LHCN-M2 (cell line): ENCODE measurements around the gene ANAPC5. TPM values are rescaled to one million over a fixed set of nuclear protein-coding genes. Genes with fewer than 3 reads are reported as not detected.

ENCODE experiments used
- DNase-seq: peaks from one replicate; pipeline ENCODE4 v3.0.0-alpha.2; 2012; ENCODE audit warnings: low read depth
- total RNA-seq: library from RNA; depleted of rRNA; stranded (reverse); fragments of >200 nt; gene quantifications from 2 replicates; pipeline ENCODE4 v1.2.3, GENCODE V29; 2014

Gene ANAPC5
- total RNA-seq, 1 experiment from 2014 or later = 137 TPM

DNA sequence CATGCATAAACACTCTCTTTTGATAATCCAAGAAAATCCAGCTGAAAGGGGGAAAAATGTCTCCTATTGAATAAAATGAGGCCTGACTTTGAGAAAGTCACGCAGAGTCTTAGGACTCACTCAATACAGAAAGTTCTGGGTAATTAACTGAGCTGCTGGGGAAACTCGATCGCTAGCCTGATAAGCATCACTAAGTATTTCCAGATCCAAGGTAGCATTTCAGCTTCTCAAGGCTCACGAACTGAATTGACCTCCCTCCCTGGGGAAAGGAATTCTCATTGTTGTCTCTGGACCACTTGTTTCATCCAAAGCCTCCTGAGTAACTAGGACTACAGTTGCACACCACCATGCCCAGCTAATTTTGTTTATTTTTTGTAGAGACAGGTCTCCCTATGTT is 13.8 kb upstream of the ANAPC5 start:
- DNase-seq = no peak

DNA sequence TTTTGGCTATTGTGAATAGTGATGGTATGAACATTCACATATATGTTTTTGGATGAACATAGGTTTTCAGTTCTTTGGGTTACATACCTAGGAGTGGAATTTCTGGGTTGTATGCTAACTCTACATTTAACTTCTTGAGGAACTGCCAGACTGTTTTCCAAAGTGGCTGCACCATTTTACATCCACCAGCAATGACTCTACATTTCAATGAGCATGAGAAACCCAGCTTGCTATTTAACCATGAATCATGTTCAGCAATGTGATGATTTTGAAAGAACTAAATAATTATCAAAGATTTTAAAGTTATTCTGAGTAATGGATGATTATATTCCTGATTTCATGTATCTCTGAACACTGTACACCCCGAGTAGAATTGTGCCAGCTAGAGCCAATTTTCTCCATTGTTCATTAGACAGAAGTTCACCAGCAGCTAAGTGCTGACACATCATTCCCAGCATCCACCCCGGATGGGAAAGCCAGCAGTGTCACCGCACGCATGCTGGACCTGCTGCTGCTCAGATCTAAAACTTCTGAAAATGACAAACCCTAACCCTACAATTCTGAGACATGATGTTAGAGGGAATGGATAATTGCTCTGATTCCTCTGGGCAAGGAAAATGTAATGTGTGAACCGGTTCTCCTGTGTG is 13.3 kb upstream of the ANAPC5 start:
- DNase-seq = peak; percentile 12

DNA sequence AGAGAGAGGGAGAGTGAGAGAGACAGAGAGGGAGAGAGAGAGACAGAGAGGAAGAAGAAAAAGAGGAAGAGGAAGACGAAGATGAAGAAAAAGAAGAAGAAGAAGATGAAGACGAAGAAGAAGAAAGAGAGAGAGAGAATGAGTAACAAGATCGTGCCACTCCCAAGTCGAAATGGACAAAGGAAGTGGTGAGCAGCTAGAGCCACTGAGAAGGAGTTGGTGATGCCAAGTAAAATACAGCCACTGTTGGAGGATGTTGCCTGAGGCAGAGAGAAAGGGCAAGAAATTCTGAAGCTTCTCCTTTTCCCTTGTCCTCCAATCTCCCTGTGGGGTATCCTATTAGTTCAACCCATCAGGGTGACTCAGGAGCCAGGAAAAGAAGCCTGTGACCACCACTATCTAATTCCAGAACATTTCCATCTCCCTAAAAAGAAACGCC is 12.5 kb upstream of the ANAPC5 start:
- peak; percentile 13 for DNase-seq

DNA sequence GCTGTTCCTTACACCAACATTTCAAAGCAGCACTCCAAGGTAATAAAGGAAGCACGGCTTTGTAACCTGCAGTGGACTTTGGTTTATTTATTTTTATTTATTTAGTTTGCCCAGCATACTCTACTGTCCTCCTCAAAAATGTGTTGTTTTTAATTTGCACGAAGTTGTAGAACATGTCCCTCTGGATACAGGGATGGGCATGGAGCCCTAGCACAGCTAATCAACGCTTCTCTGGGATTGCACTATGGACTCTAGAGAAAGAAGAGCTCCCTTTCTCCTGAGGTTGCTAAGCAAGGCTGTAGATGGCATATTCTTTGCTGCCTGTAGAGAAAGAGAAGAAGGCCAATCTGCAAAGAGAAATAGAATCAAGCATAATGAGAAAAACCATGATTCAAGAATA is 5.9 kb upstream of the ANAPC5 start:
- no peak for DNase-seq

DNA sequence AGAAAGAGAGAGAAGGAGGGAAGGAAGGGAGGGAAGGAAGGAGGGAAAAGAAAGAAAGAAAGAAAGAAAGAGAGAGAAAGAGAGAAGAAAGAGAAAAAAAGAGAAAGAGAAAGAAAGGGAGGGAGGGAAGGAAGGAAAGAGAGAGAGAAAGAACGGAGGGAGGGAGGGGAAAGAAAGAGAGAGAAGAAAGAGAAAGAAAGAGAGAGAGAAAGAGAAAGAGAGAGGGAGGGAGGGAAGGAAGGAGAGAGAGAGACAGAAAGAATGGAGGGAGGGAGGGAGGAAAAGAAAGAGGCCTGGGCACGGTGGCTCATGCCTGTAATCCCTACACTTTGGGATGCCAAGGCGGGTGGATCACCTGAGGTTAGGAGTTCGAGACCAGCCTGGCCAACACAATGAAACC is 5.1 kb upstream of the ANAPC5 start:
- no peak for DNase-seq

DNA sequence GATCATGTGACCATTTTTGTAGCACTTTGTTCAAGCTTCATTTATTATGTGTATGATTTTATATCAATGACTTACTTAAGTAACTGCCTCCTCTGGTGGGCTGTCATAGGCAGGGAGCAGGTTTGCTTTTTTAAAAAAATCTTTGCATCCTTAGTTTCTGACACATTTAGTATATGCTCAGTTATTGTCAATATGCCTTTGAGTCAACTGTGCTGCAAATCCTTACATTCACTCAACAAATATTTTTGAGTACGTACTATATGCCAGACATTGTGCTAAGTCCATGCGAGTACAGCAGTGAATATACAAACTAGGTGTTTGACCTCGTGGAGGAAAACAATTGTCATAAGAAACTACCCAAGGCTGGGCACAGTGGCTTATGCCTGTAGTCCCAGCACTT is 4.4 kb upstream of the ANAPC5 start:
- no peak for DNase-seq

DNA sequence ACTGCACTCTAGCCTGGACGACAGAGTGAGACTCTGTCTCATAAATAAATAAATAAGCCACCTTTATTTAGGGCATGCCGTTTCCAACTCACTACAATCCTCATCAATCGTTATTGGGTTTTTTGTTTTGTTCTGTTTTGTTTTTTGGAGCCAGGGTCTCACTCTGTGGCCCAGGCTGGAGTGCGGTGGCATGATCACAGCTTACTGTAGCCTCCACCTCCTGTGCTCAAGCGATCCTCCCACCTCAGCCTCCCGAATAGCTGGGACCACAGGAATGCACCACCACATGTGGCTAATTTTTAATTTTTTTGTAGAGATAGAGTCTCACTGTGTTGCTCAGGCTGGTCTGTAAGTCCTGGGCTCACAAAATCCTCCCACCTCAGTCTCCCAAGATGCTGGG is 3.6 kb upstream of the ANAPC5 start:
- DNase-seq = no peak

DNA sequence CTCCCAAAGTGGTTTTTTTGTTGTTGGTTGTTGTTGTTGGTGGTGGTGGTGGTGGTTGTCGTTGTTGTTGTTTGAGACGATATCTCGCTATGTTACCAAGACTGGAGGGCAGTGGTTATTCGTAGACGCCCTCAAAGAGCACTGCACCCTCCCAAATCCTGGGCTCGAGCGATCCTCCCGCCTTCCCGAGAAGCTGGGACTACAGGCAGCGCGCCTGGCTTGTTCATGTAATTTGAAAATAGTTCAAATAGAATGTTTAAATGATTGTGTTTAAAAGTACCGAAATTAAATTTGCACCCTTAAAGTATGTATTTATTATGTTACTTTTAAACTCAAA is 439 bp upstream of the ANAPC5 start:
- DNase-seq = no peak

DNA sequence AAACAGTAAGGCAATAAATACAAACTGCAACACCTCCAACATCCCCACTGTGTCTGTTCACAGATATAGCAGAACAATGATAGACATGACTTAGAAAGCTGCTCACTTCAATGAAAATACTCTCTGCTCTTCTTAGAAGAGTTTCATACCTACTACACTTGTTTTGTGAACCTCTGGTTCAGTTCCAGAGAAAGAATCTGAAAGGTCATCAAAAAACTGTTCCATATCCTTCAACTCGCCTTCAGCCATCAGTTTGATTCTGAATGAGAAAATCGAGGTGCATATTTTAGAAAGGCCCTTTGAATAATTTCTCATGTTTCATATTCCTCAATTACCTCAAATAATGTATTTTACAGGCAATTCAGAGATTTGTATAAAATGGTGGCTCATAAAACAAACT is 5.5 kb downstream of the ANAPC5 start:
- DNase-seq = no peak

DNA sequence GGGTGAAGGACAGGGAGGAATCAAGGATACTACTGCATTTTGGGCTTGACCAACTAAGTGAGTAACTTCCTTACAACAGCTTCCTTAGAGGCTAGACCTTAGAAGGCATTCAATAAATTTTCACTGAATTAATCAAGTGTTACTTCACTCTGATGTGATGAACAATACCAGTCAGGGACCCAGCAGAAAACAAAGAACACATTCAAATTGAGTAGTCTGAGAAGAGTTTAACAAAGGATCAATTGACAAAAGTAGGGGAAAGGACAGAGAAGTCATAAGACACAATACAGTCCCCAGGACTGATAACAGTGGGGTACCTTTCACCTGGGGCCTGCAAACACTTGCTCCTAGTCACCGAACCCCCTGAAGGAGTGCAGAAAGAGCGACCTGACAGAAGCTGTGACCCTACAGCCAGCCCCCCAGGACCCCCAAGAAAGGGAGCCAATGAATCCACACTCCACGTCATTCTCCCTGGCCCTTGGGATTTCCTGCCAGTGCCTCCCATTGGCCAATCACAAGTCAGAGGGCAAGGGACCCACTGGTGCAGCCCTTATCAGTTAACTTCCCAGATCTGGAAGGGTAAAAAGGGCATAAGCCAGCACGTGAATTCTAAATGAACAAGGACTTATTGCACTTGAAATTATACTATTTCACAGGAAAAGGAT is 6.9 kb downstream of the ANAPC5 start:
- no peak for DNase-seq

DNA sequence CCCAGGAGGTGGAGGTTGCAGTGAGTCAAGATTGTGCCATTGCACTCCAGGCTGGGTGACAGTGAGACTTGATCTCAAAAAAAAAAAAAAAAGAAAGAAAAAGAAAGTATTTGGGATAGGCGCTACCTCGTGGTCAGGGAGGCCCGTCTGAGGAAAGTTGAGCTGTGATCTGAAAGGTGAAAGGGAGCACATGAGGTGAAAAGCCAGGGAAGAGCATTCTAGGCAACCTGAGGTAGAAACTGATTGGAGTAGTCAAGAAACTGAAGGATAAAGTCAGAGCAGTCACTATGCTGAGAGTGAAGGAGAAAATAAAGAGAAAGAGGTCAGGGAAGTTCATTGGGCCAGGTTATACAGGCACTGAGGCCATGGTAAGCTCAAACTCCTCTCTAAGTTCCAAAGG is 7.7 kb downstream of the ANAPC5 start:
- DNase-seq = no peak

DNA sequence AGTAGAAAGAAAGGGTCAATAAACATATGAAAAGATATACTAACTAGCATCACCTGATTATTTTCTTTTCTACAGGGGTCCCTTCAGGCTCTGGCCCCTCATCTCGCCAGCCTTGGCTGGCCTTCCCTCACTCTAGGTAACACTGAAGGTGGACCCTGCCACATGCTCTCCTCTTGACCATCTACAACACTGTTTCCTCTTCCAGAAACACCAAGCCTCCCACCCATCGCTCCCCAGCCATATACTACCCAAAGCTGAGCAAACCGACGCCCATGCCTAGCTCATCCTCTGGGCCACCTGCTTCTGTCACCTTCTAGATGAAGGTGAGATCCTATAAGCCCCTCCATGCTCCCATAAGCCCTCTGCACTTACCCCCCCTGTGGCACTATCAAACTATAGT is 14.8 kb downstream of the ANAPC5 start:
- DNase-seq = no peak

DNA sequence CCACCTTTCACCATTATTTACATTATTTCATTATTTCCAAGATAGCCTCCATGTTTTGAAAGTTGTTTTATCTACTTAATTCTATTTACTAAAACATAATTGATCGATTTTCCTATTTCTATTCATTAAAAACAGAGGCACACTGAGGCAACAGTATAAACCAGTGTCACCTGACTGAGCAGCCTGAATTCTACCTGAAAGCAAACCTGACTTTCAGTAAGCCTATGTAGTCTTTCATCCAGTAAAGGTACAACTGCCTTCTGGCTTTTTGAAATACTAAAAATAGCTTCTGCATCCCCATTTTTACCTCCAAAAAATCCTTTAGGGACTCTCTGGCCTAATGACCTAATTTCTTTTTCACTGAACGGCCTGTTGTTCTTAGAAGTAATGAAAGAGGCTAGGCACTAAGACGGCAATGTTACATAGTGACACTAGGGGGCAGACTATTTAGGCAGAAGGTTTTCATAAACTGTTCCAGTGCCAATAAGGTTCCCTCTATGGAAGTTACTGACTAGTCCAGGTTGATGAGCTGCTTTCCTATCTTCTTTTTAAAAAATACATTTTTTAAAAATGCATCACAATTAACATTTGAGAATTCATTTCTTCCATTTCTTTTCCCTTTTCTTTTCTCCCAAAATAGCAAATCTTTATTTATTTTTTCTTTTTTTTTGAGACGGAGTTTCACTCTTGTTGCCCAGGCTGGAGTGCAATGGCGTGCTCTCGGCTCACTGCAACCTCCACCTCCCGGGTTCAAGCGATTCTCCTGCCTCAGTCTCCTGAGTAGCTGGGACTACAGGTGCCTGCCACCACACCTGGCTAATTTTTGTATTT is 17.5 kb downstream of the ANAPC5 start:
- peak; percentile 64 for DNase-seq

DNA sequence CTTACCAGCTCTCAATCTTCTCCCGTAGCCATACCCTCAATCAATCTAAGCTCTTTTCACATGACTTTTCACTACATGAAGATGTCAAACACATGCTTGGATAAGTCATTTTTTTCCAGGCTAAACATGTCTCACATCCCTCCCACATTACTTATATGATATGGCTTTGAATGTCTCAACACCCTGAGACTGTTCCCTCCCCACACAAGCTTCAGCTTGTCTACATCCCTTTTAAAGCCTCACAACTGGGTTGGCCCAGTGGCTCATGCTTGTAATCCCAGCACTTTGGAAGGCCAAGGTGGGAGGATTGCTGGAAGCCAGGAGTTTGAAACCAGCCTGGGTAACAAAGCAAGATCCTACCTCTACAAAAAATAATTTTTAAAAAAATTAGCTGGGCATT is 18.5 kb downstream of the ANAPC5 start:
- DNase-seq = no peak

DNA sequence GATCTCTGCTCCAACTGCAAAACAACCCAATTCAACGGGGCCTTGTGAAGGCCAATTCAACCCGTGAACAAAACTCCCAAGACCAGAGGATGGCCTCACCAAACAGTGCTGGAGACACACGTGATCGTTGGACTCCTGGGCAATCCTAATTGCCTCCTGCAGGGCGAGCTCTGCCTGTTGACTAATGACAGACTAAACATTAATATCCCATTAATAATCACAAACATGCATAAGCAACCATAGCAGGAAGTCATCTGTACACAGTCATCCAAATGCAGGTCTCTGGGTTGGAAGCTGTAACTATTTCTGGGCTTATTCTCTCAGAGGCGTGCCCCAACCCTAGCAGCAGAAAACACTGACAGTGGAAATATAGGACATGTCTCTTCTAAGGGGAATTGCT is 21.0 kb downstream of the ANAPC5 start:
- no peak for DNase-seq

DNA sequence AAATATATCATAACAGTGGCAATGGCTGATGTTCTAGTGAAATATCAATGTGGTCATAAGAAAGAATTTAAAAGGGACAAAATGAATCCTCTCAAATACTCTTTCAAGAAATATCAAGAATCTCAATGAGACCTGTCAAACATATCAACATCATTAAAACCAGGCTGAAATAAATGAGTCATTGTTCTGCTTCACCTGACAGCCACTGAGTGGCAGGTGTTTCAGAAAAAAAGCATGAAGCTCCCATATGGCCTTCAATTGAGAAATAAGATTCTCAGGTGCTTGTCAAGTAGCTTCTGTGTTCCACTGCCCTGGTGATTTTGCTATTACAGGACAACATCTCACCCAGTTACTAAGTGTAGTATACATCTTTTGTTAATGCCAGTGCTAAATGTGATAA is 21.5 kb downstream of the ANAPC5 start:
- DNase-seq = no peak

DNA sequence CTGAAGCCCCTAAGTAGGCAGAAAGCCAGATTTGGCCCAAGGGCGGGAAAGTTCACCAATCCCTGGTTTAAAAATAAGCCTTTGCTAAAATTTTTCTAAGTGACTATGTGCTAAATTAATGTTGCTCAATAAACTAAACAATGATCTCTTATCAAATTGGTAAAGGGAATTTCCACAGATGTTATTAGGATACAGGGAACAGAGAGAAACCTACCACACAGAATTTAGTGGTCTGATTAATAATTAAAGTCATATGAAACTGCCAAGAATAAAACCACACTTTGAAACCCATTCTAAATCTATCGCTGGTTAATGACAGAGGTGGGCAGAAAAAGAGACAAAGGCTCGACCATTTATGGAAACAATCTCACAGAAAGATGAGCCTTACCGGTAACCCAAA is 22.0 kb downstream of the ANAPC5 start:
- no peak for DNase-seq

DNA sequence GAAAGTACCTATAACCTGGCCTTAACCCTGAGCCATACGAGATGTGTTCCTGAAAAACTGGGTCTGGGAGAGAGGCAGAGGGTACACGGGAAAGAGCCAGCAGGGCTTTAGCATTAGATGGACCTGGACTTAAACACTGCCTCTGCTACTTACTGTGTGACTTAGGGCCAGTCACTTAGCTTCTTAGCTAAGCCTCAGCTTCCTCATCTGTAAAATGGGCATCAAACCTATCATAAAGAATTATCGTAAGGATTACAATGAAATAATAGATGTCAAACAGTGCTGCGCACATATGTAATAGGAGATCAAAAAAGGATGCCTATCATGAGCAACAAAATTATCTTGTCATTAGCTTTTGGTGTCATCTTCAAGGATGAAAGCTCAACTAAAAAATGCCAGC is 23.6 kb downstream of the ANAPC5 start:
- DNase-seq = no peak

DNA sequence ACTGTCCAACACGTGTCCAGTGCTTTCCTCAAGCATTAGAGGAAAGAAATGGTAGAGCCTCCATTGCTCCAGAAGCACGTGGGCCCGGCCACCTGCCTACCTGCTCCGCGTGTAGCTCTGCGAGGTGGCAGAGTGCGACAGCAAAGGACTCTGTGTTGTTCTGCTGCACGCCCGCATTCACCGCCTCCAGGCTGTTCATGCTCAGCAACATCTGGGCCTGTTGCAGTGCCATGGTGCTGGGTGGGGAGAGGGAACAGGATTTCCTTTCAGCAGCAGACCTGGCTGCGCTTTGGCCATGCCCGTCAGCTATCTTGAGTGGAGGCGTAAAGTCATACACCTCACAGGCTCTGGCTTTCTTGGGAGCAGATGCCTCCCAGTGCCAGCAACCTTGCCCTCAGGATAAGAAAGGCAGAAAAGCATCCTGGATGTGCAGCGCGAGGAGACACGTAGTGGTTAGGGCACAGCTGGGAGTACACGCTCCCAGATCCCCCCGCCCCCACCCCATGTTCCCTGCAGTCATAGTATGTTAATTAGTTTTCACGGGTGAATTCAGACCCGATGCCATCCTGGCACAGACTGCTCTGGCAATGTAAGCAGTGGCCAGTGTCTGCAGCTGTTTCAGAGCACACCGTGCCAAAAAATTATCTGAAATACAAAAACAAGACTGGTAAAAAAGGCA is 25.1 kb downstream of the ANAPC5 start:
- DNase-seq = no peak

DNA sequence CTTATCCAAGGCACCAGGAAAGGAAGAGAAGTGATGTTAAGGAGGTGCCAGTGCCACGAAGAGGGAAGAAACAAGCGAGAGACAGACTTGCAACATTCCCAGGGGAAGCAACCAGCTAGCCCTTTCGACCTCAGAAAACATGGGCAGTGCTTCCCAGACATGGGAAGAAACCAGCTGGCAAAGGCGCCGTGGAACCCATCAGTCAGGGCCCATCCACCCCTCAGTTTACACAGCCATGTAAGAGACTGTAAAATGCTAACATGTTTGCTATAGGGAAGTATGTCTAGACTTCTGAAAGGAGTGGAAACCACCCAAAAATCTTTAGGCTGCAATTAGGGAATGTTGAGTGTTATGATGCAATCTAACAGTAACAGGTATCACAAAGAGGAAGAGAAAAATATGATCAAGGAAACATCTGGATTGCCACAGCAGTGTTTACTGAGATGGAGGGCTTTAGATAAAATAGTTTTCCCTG is 26.3 kb downstream of the ANAPC5 start:
- no peak for DNase-seq

DNA sequence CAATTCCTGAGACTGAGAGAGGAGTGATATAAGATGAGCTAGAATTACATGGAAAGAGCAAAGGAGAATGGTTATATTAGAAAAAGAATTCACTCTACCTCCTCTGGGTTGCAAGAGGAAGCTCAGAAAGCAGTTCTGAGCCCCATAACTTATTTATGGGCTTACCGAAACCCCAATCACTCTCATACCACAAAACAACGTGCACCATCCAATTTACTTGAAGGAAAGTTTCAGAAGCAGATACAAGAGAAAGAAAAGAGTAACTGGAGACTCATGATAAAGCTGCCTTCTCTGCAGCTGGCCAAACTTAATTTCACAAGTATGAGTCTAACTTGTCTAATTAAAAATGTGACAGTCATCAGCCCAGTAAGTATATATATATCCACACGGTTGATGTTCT is 28.3 kb downstream of the ANAPC5 start:
- DNase-seq = no peak

DNA sequence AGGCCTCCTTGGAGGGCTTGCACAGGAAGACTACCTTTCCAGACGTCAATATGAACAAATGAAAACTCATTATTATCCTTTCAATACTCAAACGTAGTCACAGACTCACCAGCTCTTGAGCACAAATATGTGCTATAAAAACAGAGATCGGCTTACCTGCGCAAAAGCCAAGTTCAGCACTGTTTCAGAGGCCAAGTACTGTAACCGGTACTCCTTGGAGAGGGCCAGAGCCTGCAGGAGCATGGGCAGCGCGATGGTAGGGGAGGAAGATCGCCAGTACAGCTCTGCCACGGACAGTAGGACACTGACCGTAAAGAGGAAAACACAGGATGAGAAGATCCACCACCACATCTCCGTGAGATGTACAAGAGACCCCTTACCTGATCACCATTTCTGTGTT is 34.1 kb downstream of the ANAPC5 start:
- no peak for DNase-seq
